ENCODE results near the gene CEBPZ.
A peak's percentile ranks its signal among the peaks of the same experiment; 100 is the strongest.

The CEBPZ gene

DNA sequence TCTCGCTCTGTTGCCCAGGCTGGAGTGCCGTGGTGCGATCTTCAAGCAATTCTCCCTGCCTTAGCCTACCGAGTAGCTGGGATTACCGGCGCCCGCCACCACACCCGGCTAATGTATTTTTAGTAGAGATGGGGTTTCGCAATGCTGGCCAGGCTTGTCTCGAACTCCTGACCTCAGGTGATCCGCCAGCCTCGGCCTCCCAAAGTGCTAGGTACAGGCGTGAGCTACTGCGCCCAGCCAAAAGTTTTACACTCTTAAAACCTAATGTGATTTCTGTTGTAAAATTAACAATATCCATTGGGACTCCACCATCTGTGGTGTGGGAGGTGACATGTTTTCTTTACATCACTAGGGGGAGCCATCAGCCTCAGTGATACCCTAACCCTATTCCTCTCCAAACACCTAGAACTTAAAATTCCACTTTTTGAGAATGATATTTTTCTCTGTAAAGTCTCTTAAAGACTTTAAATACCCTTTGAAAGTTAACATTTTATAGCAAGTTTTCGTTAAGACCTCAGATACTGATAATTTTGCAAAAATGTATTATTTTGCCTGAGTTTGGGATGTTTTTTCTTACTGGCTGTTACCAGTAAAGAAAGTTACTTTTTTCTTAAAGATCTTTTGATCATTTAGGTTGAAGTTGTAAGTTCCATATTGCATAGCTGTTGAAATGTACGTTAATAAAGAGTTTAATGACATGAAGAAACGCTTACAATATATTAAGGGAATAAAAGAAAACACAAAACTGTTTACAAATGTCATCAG is 63.0 kb downstream of the CEBPZ start:
- no peaks in the 10 kb centered on the region for H3K36me3 ChIP-seq (replicated peaks)
- H3K27ac ChIP-seq = peak overlapping the region; percentile 20
- DNase-seq = peak; percentile 44
- no peaks in the 10 kb centered on the region for H3K27me3 ChIP-seq (replicated peaks)
- TF ChIP-seq, protein P1, sequence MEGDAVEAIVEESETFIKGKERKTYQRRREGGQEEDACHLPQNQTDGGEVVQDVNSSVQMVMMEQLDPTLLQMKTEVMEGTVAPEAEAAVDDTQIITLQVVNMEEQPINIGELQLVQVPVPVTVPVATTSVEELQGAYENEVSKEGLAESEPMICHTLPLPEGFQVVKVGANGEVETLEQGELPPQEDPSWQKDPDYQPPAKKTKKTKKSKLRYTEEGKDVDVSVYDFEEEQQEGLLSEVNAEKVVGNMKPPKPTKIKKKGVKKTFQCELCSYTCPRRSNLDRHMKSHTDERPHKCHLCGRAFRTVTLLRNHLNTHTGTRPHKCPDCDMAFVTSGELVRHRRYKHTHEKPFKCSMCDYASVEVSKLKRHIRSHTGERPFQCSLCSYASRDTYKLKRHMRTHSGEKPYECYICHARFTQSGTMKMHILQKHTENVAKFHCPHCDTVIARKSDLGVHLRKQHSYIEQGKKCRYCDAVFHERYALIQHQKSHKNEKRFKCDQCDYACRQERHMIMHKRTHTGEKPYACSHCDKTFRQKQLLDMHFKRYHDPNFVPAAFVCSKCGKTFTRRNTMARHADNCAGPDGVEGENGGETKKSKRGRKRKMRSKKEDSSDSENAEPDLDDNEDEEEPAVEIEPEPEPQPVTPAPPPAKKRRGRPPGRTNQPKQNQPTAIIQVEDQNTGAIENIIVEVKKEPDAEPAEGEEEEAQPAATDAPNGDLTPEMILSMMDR (IDR thresholded peaks at IDR 0.05; ENCODE audit: low read depth, low read length, missing control alignments) = peak; percentile 78
- H3K4me3 ChIP-seq (ENCODE audit: low read depth, low read length) = no peak overlapping the region
- in situ Hi-C loops (cut with HindIII; ENCODE audit: low pct_ligation_motif_present, low sequenced_read_pairs) = no loop called here

DNA sequence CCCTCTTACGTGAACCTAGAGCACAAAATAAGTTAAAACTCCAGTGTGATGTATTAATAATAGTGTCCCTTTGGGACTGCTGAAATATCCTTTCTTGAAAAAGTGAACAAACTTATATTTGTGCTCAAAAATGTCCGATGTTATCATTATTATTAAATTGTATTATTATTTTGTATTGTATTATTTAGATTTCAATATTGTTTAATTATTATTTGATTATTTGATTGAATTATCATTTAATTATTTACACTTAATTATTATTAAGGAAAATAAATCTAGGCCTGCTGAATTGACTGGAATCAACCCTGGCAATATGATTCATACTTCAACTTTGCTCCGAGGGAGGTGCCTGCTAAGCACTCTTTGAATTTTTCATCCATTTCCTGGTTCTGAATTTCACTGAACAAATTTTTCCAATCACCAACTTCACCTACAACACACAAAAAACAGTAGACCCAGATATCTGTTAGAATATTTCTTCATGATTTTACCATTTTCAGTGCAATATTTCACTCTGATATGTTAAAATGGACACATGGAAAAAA is 63.7 kb downstream of the CEBPZ start:
- H3K4me3 ChIP-seq (ENCODE audit: low read depth, low read length) = no peak overlapping the region
- H3K27me3 ChIP-seq (replicated peaks) = no peaks in the 10 kb centered on the region
- H3K36me3 ChIP-seq (replicated peaks) = no peaks in the 10 kb centered on the region
- in situ Hi-C loops (cut with HindIII; ENCODE audit: low pct_ligation_motif_present, low sequenced_read_pairs) = no loop called here
- peak; percentile 13 for DNase-seq
- TF ChIP-seq, protein P1 (IDR thresholded peaks at IDR 0.05; ENCODE audit: low read depth, low read length, missing control alignments) = no peak
- H3K27ac ChIP-seq = peak overlapping the region; percentile 20

DNA sequence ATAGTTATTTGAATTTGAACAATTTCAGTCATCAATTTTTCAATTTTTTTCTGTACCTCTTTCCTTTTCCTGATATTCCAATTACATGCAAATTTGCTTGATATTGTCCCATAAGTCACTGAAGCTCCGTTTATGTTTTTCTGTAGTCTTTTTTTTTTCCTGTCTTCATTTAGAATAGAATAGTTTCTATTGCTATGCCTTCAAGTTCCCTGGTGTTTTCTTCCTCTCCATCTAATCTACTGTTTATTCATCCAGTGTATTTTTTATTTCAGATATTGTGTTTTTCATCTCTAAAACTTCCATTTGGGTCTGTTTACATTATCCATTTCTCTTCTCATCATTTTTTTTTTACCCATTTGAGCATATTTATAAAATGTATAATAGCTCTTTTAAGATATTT is 66.6 kb downstream of the CEBPZ start:
- H3K36me3 ChIP-seq (replicated peaks) = no peaks in the 10 kb centered on the region
- TF ChIP-seq, protein P1 (IDR thresholded peaks at IDR 0.05; ENCODE audit: low read depth, low read length, missing control alignments) = no peak
- no peaks in the 10 kb centered on the region for H3K27me3 ChIP-seq (replicated peaks)
- in situ Hi-C loops (cut with HindIII; ENCODE audit: low pct_ligation_motif_present, low sequenced_read_pairs) = no loop called here
- H3K27ac ChIP-seq = no peak overlapping the region
- H3K4me3 ChIP-seq (ENCODE audit: low read depth, low read length) = no peak overlapping the region
- no peak for DNase-seq

DNA sequence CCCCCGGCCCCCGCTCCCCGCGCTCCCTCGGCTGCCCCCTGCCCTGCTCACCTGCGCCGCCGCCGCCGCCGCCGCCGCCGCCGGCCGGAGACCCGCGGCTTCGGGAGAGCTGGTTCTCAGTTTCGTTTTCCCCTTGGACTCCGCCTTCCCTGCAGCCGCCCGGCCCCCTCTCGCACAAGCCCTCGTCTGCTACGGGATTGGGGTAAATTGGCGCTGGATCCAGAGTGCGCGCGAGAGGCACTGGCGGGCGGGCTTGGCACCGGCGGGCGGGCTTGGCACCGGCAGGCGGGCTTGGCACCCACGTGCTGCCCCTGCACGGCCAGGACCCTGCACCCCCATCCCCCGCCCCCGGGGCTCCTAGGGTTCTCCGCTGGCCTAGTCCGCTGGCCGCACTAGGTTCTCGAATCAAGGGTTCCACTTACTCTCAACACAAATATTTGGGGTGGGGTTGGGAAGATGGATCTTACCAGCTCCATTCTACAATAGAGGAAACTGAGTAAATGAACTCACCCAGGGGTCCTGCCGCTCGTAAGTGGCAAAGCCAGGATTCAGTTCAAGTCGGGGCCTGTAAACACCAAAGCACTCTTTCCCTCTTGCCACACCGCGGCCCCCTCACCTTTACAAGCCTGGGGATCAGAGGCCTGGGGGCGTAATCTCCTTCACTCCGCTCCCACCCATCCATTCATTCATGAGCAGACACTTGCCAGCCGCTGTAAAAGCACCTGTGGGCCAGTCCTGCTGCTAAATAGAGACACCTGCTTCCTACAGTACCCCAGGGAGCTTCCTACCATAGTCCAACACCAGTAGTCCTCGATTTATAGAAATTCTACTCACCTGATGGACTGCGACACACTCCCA is 74.3 kb downstream of the CEBPZ start, which contains the start of gene EIF2AK2:
EIF2AK2 (minus strand) TSS at position 124 of the 858 bp plus-strand sequence. CDS start 9,174 bp downstream, outside the sequence.
- DNase-seq = peak; percentile 82
- peak within 1 kb of the TSS; percentile 75 for H3K27ac ChIP-seq
- TF ChIP-seq, protein P1 (IDR thresholded peaks at IDR 0.05; ENCODE audit: low read depth, low read length, missing control alignments) = no peak
- in situ Hi-C loops (cut with HindIII; ENCODE audit: low pct_ligation_motif_present, low sequenced_read_pairs) = no loop called here
- no peaks in the 10 kb centered on the region for H3K27me3 ChIP-seq (replicated peaks)
- H3K4me3 ChIP-seq (ENCODE audit: low read depth, low read length) = peak within 1 kb of the TSS; percentile 88
- H3K36me3 ChIP-seq (replicated peaks) = peaks cover 7% of the 10 kb centered on the region

DNA sequence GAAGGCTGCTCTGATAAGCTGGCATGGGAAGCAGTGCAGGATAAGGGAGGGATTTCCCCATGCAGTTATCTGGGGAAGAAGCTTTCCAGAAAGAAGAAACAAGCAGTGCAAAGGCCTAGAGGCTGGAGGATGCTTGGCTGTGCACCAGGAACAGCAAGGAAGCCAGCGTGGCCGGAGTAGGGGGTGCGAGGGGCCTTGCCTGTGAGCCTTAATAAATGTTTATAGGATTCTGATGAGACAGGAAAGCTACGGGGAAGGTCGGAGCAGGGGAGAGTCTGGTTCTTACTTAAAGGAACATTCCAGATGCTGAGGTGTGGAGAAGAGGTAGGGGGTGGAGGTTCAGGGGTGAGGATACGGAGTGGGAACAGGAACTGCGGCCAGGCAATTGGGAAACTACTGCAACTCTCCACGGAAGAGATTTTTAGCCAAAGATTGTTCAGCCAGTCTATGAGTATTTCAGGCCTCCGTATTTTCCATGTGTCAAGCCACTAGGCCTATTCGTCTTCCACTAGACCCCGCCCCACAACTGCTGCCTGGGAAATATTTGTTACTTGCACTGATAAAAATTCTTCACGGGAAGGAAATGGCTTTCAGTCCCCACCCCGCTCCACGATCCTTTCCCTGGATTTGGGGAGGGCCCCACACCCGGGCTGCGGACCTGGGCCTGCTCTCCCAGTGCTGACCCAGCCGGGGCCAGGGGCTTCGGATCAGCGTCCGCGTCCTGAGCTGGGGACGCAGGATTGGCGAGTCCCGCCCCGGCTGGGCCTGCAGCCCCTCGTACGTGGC is 75.1 kb downstream of the CEBPZ start:
- TF ChIP-seq, protein P1 (IDR thresholded peaks at IDR 0.05; ENCODE audit: low read depth, low read length, missing control alignments) = no peak
- Histone ChIP-seq H3K27ac (peak overlapping the region; percentile 75), H3K27me3 (replicated peaks) (no peaks in the 10 kb centered on the region), H3K4me3 (ENCODE audit: low read depth, low read length) (peak overlapping the region; percentile 88), H3K36me3 (replicated peaks) (peaks cover 7% of the 10 kb centered on the region)
- DNase-seq = peak; percentile 43
- in situ Hi-C loops (cut with HindIII; ENCODE audit: low pct_ligation_motif_present, low sequenced_read_pairs) = no loop called here

Data from brain microvascular endothelial cell (primary cell).